HEK293T (cell line): ENCODE results near the gene ACTL6A.

ENCODE experiments used
- FOXM1 ChIP-seq: fragments of 450-650 bp; IDR thresholded peaks from 2 replicates; pipeline ENCODE4 v1.6.1; 2017; ENCODE audit warnings: mild to moderate bottlenecking, borderline replicate concordance
- SUZ12 ChIP-seq: fragments of 450-650 bp; IDR thresholded peaks from 2 replicates; pipeline ENCODE4 v1.6.1; 2016; ENCODE audit warnings: mild to moderate bottlenecking

- TF ChIP-seq FOXM1, result no peak
- TF ChIP-seq SUZ12, result no peak
Measured at GRCh38 chr3:179541094-179541493, 21.6 kb upstream of the ACTL6A start.
